H1 (cell line): Measurements from ENCODE around the gene TRAPPC2B. TPM values are rescaled to one million over a fixed set of nuclear protein-coding genes. Genes with fewer than 3 reads are reported as not detected.

Source experiments
- BACH1 ChIP-seq: IDR thresholded peaks from 2 replicates; pipeline ENCODE4 v1.6.1; 2012; ENCODE audit warnings: low read length, improper control_type of control experiment
- polyA plus RNA-seq, 7 experiments: library from polyadenylated mRNA; depleted of rRNA in 3 of 7; stranded (reverse) in 5 of 7; unstranded in 2 of 7; fragments of >200 nt in 5 of 7; fragments of 200-250 nt in 2 of 7; gene quantifications; 1 replicate in 5 of 7; 2 replicates in 1 of 7; 4 replicates in 1 of 7; pipeline versions ENCODE4 v1.2.1 to v1.2.3, GENCODE V29; 2011 to 2013; ENCODE audit warnings: missing spikeins in 2 of 7, mixed read lengths in 2 of 7
- total RNA-seq: library from RNA; stranded (reverse); fragmentation: NEBNext Ultra II Directional; extraction: Animal tissue kit (Norgen Biotek cat#: 25700); gene quantifications from 2 replicates; pipeline ENCODE4 v1.2.1, GENCODE V29; 2021

The TRAPPC2B gene
- total and polyA plus RNA-seq, 2 of the 8 experiments (the other 6 are each of a cell fraction or from before 2014, with no cell fraction given), result 8.7 to 28.3 TPM

GRCh38 chr19:57362997-57363687 is at the start of gene TRAPPC2B, which contains the start of gene ZNF547 (continued):
- TF ChIP-seq BACH1, result no peak
